Suprapubic skin (tissue), 4 donors: ENCODE data around the gene SETMAR. TPM values are rescaled to one million over a fixed set of nuclear protein-coding genes. Genes with fewer than 3 reads are reported as not detected.

Experiments used
- DNase-seq, 2 donors: peaks; one replicate each; pipeline ENCODE4 v3.0.0-alpha.2; 2019; ENCODE audit warnings: low spot score in 2 of 2
- H3K27ac ChIP-seq: fragments of 200-600 bp; sonication (generic); one replicate; pipeline ENCODE4 v1.5.1; 2019
- H3K27me3 ChIP-seq: fragments of 200-600 bp; sonication (generic); one replicate; pipeline ENCODE4 v1.5.1; 2019
- H3K36me3 ChIP-seq: fragments of 200-600 bp; sonication (generic); one replicate; pipeline ENCODE4 v1.5.1; 2019
- H3K4me1 ChIP-seq: fragments of 200-600 bp; sonication (generic); one replicate; pipeline ENCODE4 v1.5.1; 2019
- H3K4me3 ChIP-seq: fragments of 200-600 bp; sonication (generic); one replicate; pipeline ENCODE4 v1.5.1; 2019; ENCODE audit warnings: mild to moderate bottlenecking
- H3K9me3 ChIP-seq: fragments of 200-600 bp; sonication (generic); one replicate; pipeline ENCODE4 v1.5.1; 2019
- CTCF ChIP-seq, 2 donors: fragments of 200-600 bp in 1 of 2; fragments of 450-650 bp in 1 of 2; sonication (generic) in 1 of 2; IDR thresholded peaks; one replicate each; pipeline ENCODE4 v1.5.1; 2016 to 2019; ENCODE audit warnings: antibody characterized with exemption in 2 of 2, mild to moderate bottlenecking in 1 of 2, moderate library complexity in 1 of 2
- EP300 ChIP-seq: sonication (generic); formaldehyde crosslinking; IDR thresholded peaks from one replicate; pipeline ENCODE4 v1.6.1; 2017; ENCODE audit warnings: antibody characterized with exemption
- POLR2A ChIP-seq, 2 donors: fragments of 450-650 bp; IDR thresholded peaks; one replicate each; pipeline ENCODE4 v1.6.1; 2017; ENCODE audit warnings: antibody characterized with exemption in 2 of 2, mild to moderate bottlenecking in 2 of 2, moderate library complexity in 2 of 2
- POLR2AphosphoS5 ChIP-seq, 3 donors: sonication (generic); formaldehyde crosslinking; IDR thresholded peaks; one replicate each; pipeline ENCODE4 v1.6.1; 2017; ENCODE audit warnings: antibody characterized with exemption in 3 of 3
- WGBS: methylation state at CpG from one replicate; pipeline ENCODE4 v1.1.5; 2018; 5-methylcytosine and 5-hydroxymethylcytosine counted together
- total RNA-seq, 4 donors: library from RNA; depleted of rRNA; stranded (reverse); fragments of >200 nt; gene quantifications; one replicate each; pipeline ENCODE4 v1.1.0, GENCODE V29; 2016

SETMAR gene
- total RNA-seq, 4 donors from 2014 or later = 13.4 to 27.4 (median 21.0) TPM

GRCh38 chr3:4359805-4360502, 56.8 kb downstream of the SETMAR start:
- no peak for TF ChIP-seq CTCF (IDR thresholded peaks at IDR 0.05)
- no peak for TF ChIP-seq POLR2A (IDR thresholded peaks at IDR 0.05)
- no peak for TF ChIP-seq POLR2AphosphoS5 (IDR thresholded peaks at IDR 0.05)
- TF ChIP-seq EP300 = no peak
- Histone ChIP-seq H3K27me3 (no peaks in the 10 kb centered on the region), H3K4me1 (no peaks in the 10 kb centered on the region), H3K4me3 (no peak overlapping the region), H3K27ac (no peak overlapping the region), H3K36me3 (peaks cover 15% of the 10 kb centered on the region), H3K9me3 (no peaks in the 10 kb centered on the region)
- 90% methylated on average over 12 of the region's 12 CpGs for WGBS
- no peak for DNase-seq

GRCh38 chr3:4360817-4361216, 57.6 kb downstream of the SETMAR start:
- no peaks in the 10 kb centered on the region for H3K9me3 ChIP-seq

GRCh38 chr3:4362523-4362922, 59.4 kb downstream of the SETMAR start:
- Histone ChIP-seq H3K27me3 (no peaks in the 10 kb centered on the region), H3K36me3 (peaks cover 15% of the 10 kb centered on the region), H3K9me3 (no peaks in the 10 kb centered on the region), H3K27ac (no peak overlapping the region), H3K4me1 (no peaks in the 10 kb centered on the region), H3K4me3 (no peak overlapping the region)
- DNase-seq = no peak
- TF ChIP-seq POLR2A (IDR thresholded peaks at IDR 0.05) (no peak), CTCF (IDR thresholded peaks at IDR 0.05) (no peak), EP300 (no peak), POLR2AphosphoS5 (IDR thresholded peaks at IDR 0.05) (no peak)
- WGBS = 100% methylated on average over 2 of the region's 2 CpGs

More at GRCh38 chr3:4360817-4361216, 57.6 kb downstream of the SETMAR start:
- 88% methylated on average over 6 of the region's 6 CpGs for WGBS
- H3K27ac ChIP-seq = no peak overlapping the region
- DNase-seq = no peak
- no peaks in the 10 kb centered on the region for H3K27me3 ChIP-seq
- no peaks in the 10 kb centered on the region for H3K4me1 ChIP-seq
- H3K4me3 ChIP-seq = no peak overlapping the region
- peaks cover 15% of the 10 kb centered on the region for H3K36me3 ChIP-seq
- TF ChIP-seq CTCF (IDR thresholded peaks at IDR 0.05) (no peak), POLR2A (IDR thresholded peaks at IDR 0.05) (no peak), EP300 (no peak), POLR2AphosphoS5 (IDR thresholded peaks at IDR 0.05) (no peak)

Other genes with a start within 250 kb of the SETMAR start
- gene SUMF1, start 163.9 kb downstream of the SETMAR start, total RNA-seq = 10 to 100 TPM; 38.9 to 47.3 (median 42.3) TPM
- 10 to 100 TPM; 14.7 to 45.1 (median 21.0) TPM for gene ITPR1, start 190.0 kb downstream of the SETMAR start, total RNA-seq